Fibroblast of lung (primary cell): Measurements from ENCODE around the gene RANBP1. TPM values are rescaled to one million over a fixed set of nuclear protein-coding genes. Genes with fewer than 3 reads are reported as not detected.

Source experiments
- DNase-seq, 2 donors: peaks; one replicate each; pipeline versions ENCODE4 v3.0.0 to v3.0.0-alpha.2; 2010; ENCODE audit warnings: low read depth in 2 of 2
- H2AFZ ChIP-seq: 2 replicates; pipeline ENCODE4 v1.5.1; 2012; ENCODE audit warnings: low read length, control low read depth, inconsistent platforms
- H3K27ac ChIP-seq: 2 replicates; pipeline ENCODE4 v1.5.1; 2011; ENCODE audit warnings: low read length, control low read depth; ENCODE audit not compliant: insufficient read depth
- H3K27me3 ChIP-seq: 2 replicates; pipeline ENCODE4 v1.5.1; 2011; ENCODE audit warnings: mild to moderate bottlenecking, low read length; ENCODE audit not compliant: control insufficient read depth, insufficient read depth
- H3K36me3 ChIP-seq: 2 replicates; pipeline ENCODE4 v1.5.1; 2011; ENCODE audit warnings: low read length; ENCODE audit not compliant: control insufficient read depth, insufficient read depth
- H3K4me1 ChIP-seq: 2 replicates; pipeline ENCODE4 v1.5.1; 2011; ENCODE audit warnings: low read length; ENCODE audit not compliant: control insufficient read depth, insufficient read depth; ENCODE audit errors: extremely low read depth
- H3K4me2 ChIP-seq: 2 replicates; pipeline ENCODE4 v1.5.1; 2011; ENCODE audit warnings: low read length, control low read depth; ENCODE audit not compliant: insufficient read depth; ENCODE audit errors: extremely low read depth
- H3K4me3 ChIP-seq, 4 experiments: fragments of 200-600 bp in 1 of 4; sonication (generic) in 1 of 4; replicated peaks in 1 of 4; 2 replicates each; pipeline ENCODE4 v1.5.1; 2011 to 2016; ENCODE audit warnings: low read length in 4 of 4, low read depth in 3 of 4, mild to moderate bottlenecking in 3 of 4, control low read depth in 2 of 4, inconsistent platforms in 1 of 4, mixed read lengths in 1 of 4; ENCODE audit not compliant: insufficient read depth in 1 of 4; ENCODE audit errors: control extremely low read depth in 1 of 4
- H3K79me2 ChIP-seq: 2 replicates; pipeline ENCODE4 v1.5.1; 2012; ENCODE audit warnings: mild to moderate bottlenecking, low read length, inconsistent platforms; ENCODE audit not compliant: control insufficient read depth, insufficient read depth
- H3K9ac ChIP-seq: 2 replicates; pipeline ENCODE4 v1.5.1; 2011; ENCODE audit warnings: mild to moderate bottlenecking, low read length, control low read depth; ENCODE audit not compliant: insufficient read depth
- H3K9me3 ChIP-seq: 2 replicates; pipeline ENCODE4 v1.5.1; 2012; ENCODE audit warnings: low read depth, low read length; ENCODE audit not compliant: control insufficient read depth, insufficient read depth
- H4K20me1 ChIP-seq: 2 replicates; pipeline ENCODE4 v1.5.1; 2011; ENCODE audit warnings: low read length; ENCODE audit not compliant: control insufficient read depth, insufficient read depth; ENCODE audit errors: extremely low read depth
- CTCF ChIP-seq, 2 donors: IDR thresholded peaks in 1 of 2; conservative IDR thresholded peaks in 1 of 2; 1 replicate in 1 of 2; 2 replicates in 1 of 2; pipeline ENCODE4 v1.5.1; 2011 to 2012; ENCODE audit warnings: low read length in 2 of 2, control low read depth in 1 of 2, inconsistent platforms in 1 of 2, low read depth in 1 of 2, mild to moderate bottlenecking in 1 of 2
- EZH2 ChIP-seq: IDR thresholded peaks from 2 replicates; pipeline ENCODE4 v1.5.1; 2012; ENCODE audit warnings: low read length, control low read depth, mild to moderate bottlenecking; ENCODE audit errors: missing control alignments
- polyA plus RNA-seq, 2 donors: library from polyadenylated mRNA; depleted of rRNA in 1 of 2; stranded (reverse) in 1 of 2; unstranded in 1 of 2; fragments of >200 nt; gene quantifications; 2 replicates each; pipeline ENCODE4 v1.2.1, GENCODE V29; 2011 to 2012; ENCODE audit warnings: missing spikeins in 1 of 2
- total RNA-seq: library from RNA; depleted of rRNA; stranded (reverse); fragments of >200 nt; gene quantifications from 2 replicates; pipeline ENCODE4 v1.2.1, GENCODE V29; 2014

Gene RANBP1
- total and polyA plus RNA-seq, 2 donors (not counting 1 experiment from before 2014, with no cell fraction given): 88.5 to 178 TPM

GRCh38 chr22:20105456-20106204, 10.3 kb upstream of the RANBP1 start:
- H3K79me2 ChIP-seq: peaks cover 30% of the 10 kb centered on the region
- no peak overlapping the region for H3K27ac ChIP-seq
- TF ChIP-seq EZH2 (no peak), CTCF (conservative IDR thresholded peaks at IDR 0.05 in 1 of 2, IDR thresholded peaks at IDR 0.05 in 1 of 2; ENCODE audit: low read depth in 1 of 2, low read length in 2 of 2) (no peak)

GRCh38 chr22:20106205-20106848, 9.6 kb upstream of the RANBP1 start:
- no peak overlapping the region for H3K27ac ChIP-seq

More at GRCh38 chr22:20105456-20106204, 10.3 kb upstream of the RANBP1 start:
- Histone ChIP-seq H4K20me1 (no peaks in the 10 kb centered on the region), H3K9me3 (no peaks in the 10 kb centered on the region), H3K4me3 (no peak overlapping the region), H2AFZ (no peak overlapping the region), H3K4me1 (no peaks in the 10 kb centered on the region), H3K36me3 (peaks cover 51% of the 10 kb centered on the region), H3K27me3 (no peaks in the 10 kb centered on the region), H3K9ac (no peak overlapping the region), H3K4me2 (no peak overlapping the region)
- DNase-seq: no peak

More at GRCh38 chr22:20106205-20106848, 9.6 kb upstream of the RANBP1 start:
- H3K9me3 ChIP-seq: no peaks in the 10 kb centered on the region
- peaks cover 29% of the 10 kb centered on the region for H3K79me2 ChIP-seq
- DNase-seq: no peak
- no peak for TF ChIP-seq EZH2
- TF ChIP-seq CTCF (conservative IDR thresholded peaks at IDR 0.05 in 1 of 2, IDR thresholded peaks at IDR 0.05 in 1 of 2; ENCODE audit: low read depth in 1 of 2, low read length in 2 of 2): no peak
- H3K4me3 ChIP-seq: no peak overlapping the region
- no peak overlapping the region for H3K4me2 ChIP-seq
- H4K20me1 ChIP-seq: no peaks in the 10 kb centered on the region
- no peak overlapping the region for H3K9ac ChIP-seq
- H3K27me3 ChIP-seq: no peaks in the 10 kb centered on the region
- H3K36me3 ChIP-seq: peaks cover 50% of the 10 kb centered on the region
- H2AFZ ChIP-seq: no peak overlapping the region
- H3K4me1 ChIP-seq: no peaks in the 10 kb centered on the region
